EL (cell line): Measurements from ENCODE around the gene TSHZ2.
"Not testable (repeated sequence)": the region's sequence is repeated elsewhere in the genome, so short reads cannot be mapped to it uniquely, and the experiment has no call there.

ENCODE experiments used
- DNase-seq: peaks from one replicate; pipeline ENCODE4 v3.0.0-alpha.2; 2016

Gene TSHZ2

DNA sequence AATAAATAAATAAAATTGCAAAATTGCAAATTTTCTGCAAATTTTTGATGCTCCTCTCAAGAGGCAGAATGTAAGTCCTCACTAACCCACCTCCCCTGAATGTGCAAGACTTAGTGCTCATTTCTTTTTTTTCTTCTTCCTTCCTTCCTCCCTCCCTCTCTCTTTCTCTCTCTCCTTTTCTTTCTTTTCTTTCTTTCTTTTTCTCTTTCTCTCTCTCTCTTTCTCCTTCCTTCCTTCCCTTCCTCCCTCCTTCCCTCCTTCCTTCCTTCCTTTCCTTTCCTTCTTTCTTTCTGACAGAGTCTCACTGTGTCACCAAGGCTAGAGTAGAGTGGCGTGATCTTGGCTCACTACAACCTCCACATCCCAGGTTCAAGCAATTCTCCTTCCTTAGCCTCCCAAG lies 561.3 kb downstream of the TSHZ2 start:
- DNase-seq, result no peak

- DNase-seq, result no peak
These were observed 561.9 kb downstream of the TSHZ2 start for GRCh38 chr20:53534037-53534436.

DNA sequence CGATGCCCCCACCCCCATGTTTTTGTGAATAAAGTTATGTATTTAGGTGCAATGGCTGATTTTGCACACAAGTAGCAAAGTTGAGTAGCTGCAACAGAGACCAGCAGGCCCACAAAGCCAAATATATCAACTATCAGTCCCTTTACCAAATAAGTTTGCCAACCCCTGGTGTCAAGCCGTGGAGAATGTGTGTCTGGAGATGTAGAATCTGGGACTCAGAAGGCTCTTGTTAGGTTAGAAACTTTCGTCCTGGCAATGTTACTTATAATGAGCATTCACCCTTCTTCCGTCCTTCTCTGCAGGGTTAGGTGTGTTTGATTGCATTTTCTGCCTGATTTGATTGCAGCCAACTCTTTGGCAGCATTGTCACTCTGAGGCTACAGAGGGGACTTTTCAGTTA lies 563.7 kb downstream of the TSHZ2 start:
- no peak for DNase-seq

- not testable (repeated sequence) for DNase-seq
These were observed 564.2 kb downstream of the TSHZ2 start for GRCh38 chr20:53536382-53536781.

DNA sequence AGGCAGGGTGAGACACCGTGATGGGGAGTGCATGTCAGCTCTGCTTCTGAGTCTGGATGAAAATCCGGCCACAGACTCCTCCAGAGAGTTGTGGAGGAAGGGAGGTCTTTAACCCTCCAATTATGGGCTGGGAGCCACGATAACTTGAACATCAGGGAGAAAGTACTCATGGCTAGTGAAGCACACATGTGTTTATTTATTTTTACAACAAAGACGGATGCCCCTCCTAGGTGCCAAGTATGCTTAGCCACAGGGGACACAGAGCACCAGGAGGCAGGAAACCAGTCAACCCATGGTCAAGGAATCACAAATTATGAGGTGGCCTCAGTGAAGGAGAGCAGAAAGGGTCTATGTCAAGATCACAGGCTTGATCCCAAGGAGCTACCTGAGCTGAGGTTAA lies 567.4 kb downstream of the TSHZ2 start:
- DNase-seq, result no peak
